SK-N-SH (cell line): Measurements from ENCODE around the gene ISY1. TPM values are rescaled to one million over a fixed set of nuclear protein-coding genes. Genes with fewer than 3 reads are reported as not detected.
"Not testable (repeated sequence)": the region's sequence is repeated elsewhere in the genome, so short reads cannot be mapped to it uniquely, and the experiment has no call there.

Experiments
- CTCF ChIA-PET: fragments of 300-600, 350-600 bp; formaldehyde crosslinking; extraction: SDS; loops from one replicate; lab custom pipeline; 2021; lab: Yijun Ruan, JAX
- POLR2A ChIA-PET: fragments of 350-600 bp; sonication (Branson Sonifier 250); formaldehyde crosslinking; extraction: SDS; loops from one replicate; lab custom pipeline; 2020; ENCODE audit warnings: antibody characterized with exemption, inconsistent platforms; lab: Yijun Ruan, JAX
- DNase-seq: peaks from one replicate; pipeline ENCODE4 v3.0.0; 2012
- H2AFZ ChIP-seq: fragments of 200-600 bp; sonication (generic); 2 replicates; pipeline ENCODE4 v1.8.1; 2016; ENCODE audit warnings: antibody characterized with exemption, mild to moderate bottlenecking, low read depth
- H3F3A ChIP-seq: fragments of 200-600 bp; sonication (generic); replicated peaks from 2 replicates; pipeline ENCODE3; 2016; ENCODE audit warnings: antibody characterized with exemption, mild to moderate bottlenecking; ENCODE audit not compliant: insufficient read depth
- H3K27ac ChIP-seq, 2 experiments: fragments of 200-500 bp in 1 of 2; fragments of 200-600 bp in 1 of 2; sonication (Bioruptor generic) in 1 of 2; sonication (generic), shearing (Covaris generic) in 1 of 2; 2 replicates each; pipeline versions ENCODE4 v1.5.1 to v1.6.1; 2014 to 2016; ENCODE audit warnings: low read depth in 2 of 2, inconsistent platforms in 1 of 2, low read length in 1 of 2, mild to moderate bottlenecking in 1 of 2, mixed read lengths in 1 of 2
- H3K27me3 ChIP-seq: fragments of 200-600 bp; sonication (generic), shearing (Covaris generic); 2 replicates; pipeline ENCODE4 v1.6.1; 2016; ENCODE audit warnings: mixed run types; ENCODE audit not compliant: insufficient read depth
- H3K36me3 ChIP-seq, 2 experiments: fragments of 200-500 bp in 1 of 2; fragments of 200-600 bp in 1 of 2; sonication (Bioruptor generic) in 1 of 2; sonication (generic) in 1 of 2; replicated peaks in 1 of 2; 2 replicates each; pipeline versions ENCODE3 to v1.5.1; 2014 to 2016; ENCODE audit warnings: low read length in 1 of 2, mild to moderate bottlenecking in 1 of 2; ENCODE audit not compliant: insufficient read depth in 2 of 2, control insufficient read depth in 1 of 2
- H3K4me1 ChIP-seq, 2 experiments: fragments of 200-500 bp in 1 of 2; fragments of 200-600 bp in 1 of 2; sonication (Bioruptor generic) in 1 of 2; sonication (generic), shearing (Covaris generic) in 1 of 2; 2 replicates each; pipeline versions ENCODE4 v1.5.1 to v1.6.1; 2014 to 2016; ENCODE audit warnings: low read depth in 1 of 2, low read length in 1 of 2, mixed run types in 1 of 2; ENCODE audit not compliant: insufficient read depth in 2 of 2, control insufficient read depth in 1 of 2
- H3K4me2 ChIP-seq: fragments of 200-600 bp; sonication (generic), shearing (Covaris generic); 2 replicates; pipeline ENCODE4 v1.6.1; 2017; ENCODE audit warnings: mixed run types
- H3K4me3 ChIP-seq, 2 experiments: fragments of 200-500 bp in 1 of 2; fragments of 200-600 bp in 1 of 2; sonication (Bioruptor generic) in 1 of 2; sonication (generic), shearing (Covaris generic) in 1 of 2; 2 replicates each; pipeline versions ENCODE4 v1.5.1 to v1.8.1; 2014 to 2016; ENCODE audit warnings: low read depth in 2 of 2, inconsistent platforms in 1 of 2, low read length in 1 of 2, mild to moderate bottlenecking in 1 of 2, mixed read lengths in 1 of 2, moderate library complexity in 1 of 2
- H3K79me2 ChIP-seq: fragments of 200-600 bp; sonication (generic); 2 replicates; pipeline ENCODE4 v1.8.1; 2017; ENCODE audit warnings: mild to moderate bottlenecking; ENCODE audit not compliant: insufficient read depth
- H3K9ac ChIP-seq: fragments of 200-600 bp; sonication (generic); 2 replicates; pipeline ENCODE4 v1.6.1; 2017; ENCODE audit warnings: mixed run types
- H3K9me2 ChIP-seq: fragments of 200-600 bp; sonication (generic); 2 replicates; pipeline ENCODE4 v1.6.1; 2017; ENCODE audit warnings: mixed run types
- H3K9me3 ChIP-seq: fragments of 200-600 bp; sonication (generic); 2 replicates; pipeline ENCODE4 v1.6.1; 2017; ENCODE audit warnings: mixed run types, mild to moderate bottlenecking, moderate library complexity
- H4K20me1 ChIP-seq: fragments of 200-600 bp; sonication (generic); 2 replicates; pipeline ENCODE4 v1.6.1; 2017; ENCODE audit warnings: mild to moderate bottlenecking, mixed run types; ENCODE audit not compliant: insufficient read depth
- EP300 ChIP-seq, 2 experiments: IDR thresholded peaks; 2 replicates each; pipeline versions ENCODE4 v1.4.0 to v1.6.1; 2012; ENCODE audit warnings: borderline replicate concordance in 1 of 2, low read depth in 1 of 2, low read length in 1 of 2
- FOXJ3 ChIP-seq: sonication (generic); formaldehyde crosslinking; IDR thresholded peaks from 2 replicates; pipeline ENCODE4 v1.5.1; 2020; ENCODE audit warnings: mild to moderate bottlenecking, missing genetic modification reagents
- JUND ChIP-seq: IDR thresholded peaks from 2 replicates; pipeline ENCODE4 v1.4.0; 2012
- MXI1 ChIP-seq: IDR thresholded peaks from 2 replicates; pipeline ENCODE4 v1.6.1; 2012; ENCODE audit warnings: mild to moderate bottlenecking, low read depth, low read length, improper control_type of control experiment
- NFIC ChIP-seq: IDR thresholded peaks from 2 replicates; pipeline ENCODE4 v1.4.0; 2012; ENCODE audit warnings: borderline replicate concordance
- POLR2AphosphoS5 ChIP-seq: IDR thresholded peaks from 2 replicates; pipeline ENCODE4 v1.6.1; 2012; ENCODE audit warnings: low read depth, low read length
- RAD21 ChIP-seq: IDR thresholded peaks from 2 replicates; pipeline ENCODE4 v1.6.1; 2012; ENCODE audit warnings: mild to moderate bottlenecking, low read length
- RCOR1 ChIP-seq: fragments of 150-350 bp; IDR thresholded peaks from 2 replicates; pipeline ENCODE4 v1.6.1; 2017; ENCODE audit warnings: antibody characterized with exemption, low read length
- REST ChIP-seq: IDR thresholded peaks from 2 replicates; pipeline ENCODE4 v1.6.1; 2012; ENCODE audit warnings: mild to moderate bottlenecking, low read depth, low read length, moderate library complexity
- TCF12 ChIP-seq: IDR thresholded peaks from 2 replicates; pipeline ENCODE4 v1.4.0; 2012
- YY1 ChIP-seq: IDR thresholded peaks from 2 replicates; pipeline ENCODE4 v1.4.0; 2012; ENCODE audit warnings: low read depth, mild to moderate bottlenecking
- WGBS: methylation state at CpG from one replicate; pipeline ENCODE4 v1.1.6; 2017; ENCODE audit warnings: low lambda C conversion rate; 5-methylcytosine and 5-hydroxymethylcytosine counted together
- polyA plus RNA-seq, 3 experiments: library from polyadenylated mRNA; depleted of rRNA; stranded (reverse); fragments of >200 nt; gene quantifications; 2 replicates each; pipeline ENCODE4 v1.2.3, GENCODE V29; 2012
- TF ChIP-seq, protein P1 (sequence below): IDR thresholded peaks from 2 replicates; pipeline ENCODE4; 2012
- TF ChIP-seq, protein P2 (sequence below): IDR thresholded peaks from 2 replicates; pipeline ENCODE4 v1.4.0; 2012; ENCODE audit warnings: low read depth, borderline replicate concordance
- TF ChIP-seq, protein P3 (sequence below): fragments of 150-350 bp; IDR thresholded peaks from 2 replicates; pipeline ENCODE4 v1.6.1; 2017; ENCODE audit warnings: antibody characterized with exemption, low read length, low read depth, borderline replicate concordance

ISY1 gene
- polyA plus RNA-seq, 1 of the 3 experiments (the other 2 are of a cell fraction) = 20.9 TPM

GRCh38 chr3:129087904-129088303, 73.0 kb downstream of the ISY1 start:
- H3K9me2 ChIP-seq, H3F3A ChIP-seq, H3K4me3 ChIP-seq, H3K36me3 ChIP-seq, H3K27me3 ChIP-seq, H3K4me2 ChIP-seq, H3K27ac ChIP-seq, POLR2A ChIA-PET, H3K9me3 ChIP-seq, H3K4me1 ChIP-seq, H2AFZ ChIP-seq, DNase-seq, H3K79me2 ChIP-seq, H4K20me1 ChIP-seq, H3K9ac ChIP-seq: not testable (repeated sequence)
- CTCF ChIA-PET = interaction anchor here (1.2 kb wide), 1 partner anchor 16 kb away, joined by 5 read pairs; no protein-coding TSS in a partner anchor
- WGBS = 0% methylated on average over 2 of the region's 9 CpGs
- TF ChIP-seq RAD21 = 0 out of 2 replicates have a peak, but pooled peaks have one; percentile 3

GRCh38 chr3:129087138-129087702, 73.6 kb downstream of the ISY1 start:
- Histone ChIP-seq H3K27me3 (no peaks in the 10 kb centered on the region), H2AFZ (no peak overlapping the region), H3F3A (no peaks in the 10 kb centered on the region), H3K9me3 (no peaks in the 10 kb centered on the region), H3K4me1 (no peaks in the 10 kb centered on the region), H3K4me3 (no peak overlapping the region), H3K36me3 (peaks cover 0 to 2% of the 10 kb centered on the region in 2 experiments), H3K27ac (no peak overlapping the region), H4K20me1 (no peaks in the 10 kb centered on the region), H3K9me2 (no peaks in the 10 kb centered on the region), H3K4me2 (no peak overlapping the region), H3K79me2 (no peaks in the 10 kb centered on the region), H3K9ac (no peak overlapping the region)
- POLR2A ChIA-PET = no interaction called here
- no peak for DNase-seq
- 68% methylated on average over 4 of the region's 8 CpGs for WGBS
- TF ChIP-seq, protein P1, sequence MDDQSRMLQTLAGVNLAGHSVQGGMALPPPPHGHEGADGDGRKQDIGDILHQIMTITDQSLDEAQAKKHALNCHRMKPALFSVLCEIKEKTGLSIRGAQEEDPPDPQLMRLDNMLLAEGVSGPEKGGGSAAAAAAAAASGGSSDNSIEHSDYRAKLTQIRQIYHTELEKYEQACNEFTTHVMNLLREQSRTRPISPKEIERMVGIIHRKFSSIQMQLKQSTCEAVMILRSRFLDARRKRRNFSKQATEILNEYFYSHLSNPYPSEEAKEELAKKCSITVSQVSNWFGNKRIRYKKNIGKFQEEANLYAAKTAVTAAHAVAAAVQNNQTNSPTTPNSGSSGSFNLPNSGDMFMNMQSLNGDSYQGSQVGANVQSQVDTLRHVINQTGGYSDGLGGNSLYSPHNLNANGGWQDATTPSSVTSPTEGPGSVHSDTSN = no peak
- TF ChIP-seq, protein P2, sequence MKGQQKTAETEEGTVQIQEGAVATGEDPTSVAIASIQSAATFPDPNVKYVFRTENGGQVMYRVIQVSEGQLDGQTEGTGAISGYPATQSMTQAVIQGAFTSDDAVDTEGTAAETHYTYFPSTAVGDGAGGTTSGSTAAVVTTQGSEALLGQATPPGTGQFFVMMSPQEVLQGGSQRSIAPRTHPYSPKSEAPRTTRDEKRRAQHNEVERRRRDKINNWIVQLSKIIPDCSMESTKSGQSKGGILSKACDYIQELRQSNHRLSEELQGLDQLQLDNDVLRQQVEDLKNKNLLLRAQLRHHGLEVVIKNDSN = no peak
- TF ChIP-seq FOXJ3 (CRISPR knock-in tag) (no peak), REST (no peak), TCF12 (no peak), JUND (no peak), YY1 (no peak), RCOR1 (no peak), NFIC (no peak), POLR2AphosphoS5 (no peak), MXI1 (no peak), EP300 (IDR thresholded peaks at IDR 0.05; ENCODE audit: borderline replicate concordance in 1 of 2, low read depth in 1 of 2, low read length in 1 of 2) (no peak)
- TF ChIP-seq, protein P3, sequence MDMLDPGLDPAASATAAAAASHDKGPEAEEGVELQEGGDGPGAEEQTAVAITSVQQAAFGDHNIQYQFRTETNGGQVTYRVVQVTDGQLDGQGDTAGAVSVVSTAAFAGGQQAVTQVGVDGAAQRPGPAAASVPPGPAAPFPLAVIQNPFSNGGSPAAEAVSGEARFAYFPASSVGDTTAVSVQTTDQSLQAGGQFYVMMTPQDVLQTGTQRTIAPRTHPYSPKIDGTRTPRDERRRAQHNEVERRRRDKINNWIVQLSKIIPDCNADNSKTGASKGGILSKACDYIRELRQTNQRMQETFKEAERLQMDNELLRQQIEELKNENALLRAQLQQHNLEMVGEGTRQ = no peak
- CTCF ChIA-PET = interaction anchor here (0.7 to 1.2 kb wide), 2 partner anchors 15 to 33 kb away, joined by 4 to 5 read pairs; no protein-coding TSS in a partner anchor
